Measurements from ENCODE around the gene ODF2. TPM values are rescaled to one million over a fixed set of nuclear protein-coding genes. Genes with fewer than 3 reads are reported as not detected.

The ODF2 gene
- total and polyA plus RNA-seq, 10 of the 15 experiments (the other 5 are each of a cell fraction or from before 2014, with no cell fraction given) = 8.7 to 65.1 (median 38.5) TPM

GRCh38 chr9:128495296-128495695 lies 39.5 kb downstream of the ODF2 start (continued):
- no peak for TF ChIP-seq ZBTB40 (IDR thresholded peaks at IDR 0.05; ENCODE audit: borderline replicate concordance)
- no peak for TF ChIP-seq SREBF1 (IDR thresholded peaks at IDR 0.05; ENCODE audit: low read length)
- no peak for TF ChIP-seq CHD1 (IDR thresholded peaks at IDR 0.05; ENCODE audit: low read depth, low read length)
- no peak for TF ChIP-seq TCF7 (IDR thresholded peaks at IDR 0.05; ENCODE audit: borderline replicate concordance)

DNA sequence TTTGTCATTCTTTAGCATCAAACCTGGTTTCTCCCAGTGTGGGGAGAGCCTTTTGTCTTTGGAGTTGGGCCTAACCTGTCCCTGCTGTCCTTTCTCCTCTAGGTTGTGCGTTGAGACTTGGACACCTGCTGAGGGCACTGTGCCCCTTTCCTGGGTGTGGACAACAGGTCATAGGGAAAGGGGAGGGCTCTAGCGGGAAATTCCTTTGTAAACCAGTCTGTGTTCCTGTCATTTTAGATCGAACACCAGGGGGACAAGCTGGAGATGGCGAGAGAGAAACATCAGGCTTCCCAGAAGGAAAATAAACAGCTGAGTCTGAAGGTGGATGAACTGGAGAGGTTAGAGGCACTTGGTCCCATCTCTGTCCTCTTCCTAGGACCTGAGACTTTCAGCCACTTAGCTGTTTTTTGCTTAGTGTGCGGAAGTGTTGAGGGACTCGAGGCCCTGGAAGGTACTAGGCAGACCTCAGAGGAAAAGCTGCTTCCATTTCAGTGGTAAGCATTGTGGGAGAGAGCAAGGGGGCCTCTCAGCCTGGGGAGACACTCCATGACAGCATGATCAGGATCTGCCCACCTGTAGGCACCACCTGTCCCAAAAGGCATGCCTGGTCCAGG lies 40.1 kb downstream of the ODF2 start:
- ChIA-PET SMC1A (ENCODE audit: uncharacterized antibody, unreplicated experiment) (no interaction called here), CTCF (interaction anchor here (0.7 to 3.0 kb wide), 2 partner anchors 11 to 57 kb away, joined by 3 to 8 read pairs; no protein-coding TSS in a partner anchor), RAD21 (ENCODE audit: unreplicated experiment) (no interaction called here), POLR2A (interaction anchor here (0.8 kb wide), 1 partner anchor 9 kb away, joined by 3 read pairs; the partner anchor contains the start of gene GLE1)
- Histone ChIP-seq H3K4me2 (ENCODE audit: control insufficient read depth, insufficient read depth) (no peak overlapping the region), H4K20me1 (ENCODE audit: control insufficient read depth, insufficient read depth) (no peaks in the 10 kb centered on the region), H3K36me3 (ENCODE audit: control insufficient read depth in 2 of 2, insufficient read depth in 2 of 2, low read length in 1 of 2) (peaks cover 28 to 39% of the 10 kb centered on the region in 2 experiments), H3K9me3 (replicated peaks; ENCODE audit: control insufficient read depth, insufficient read depth, low read length) (no peaks in the 10 kb centered on the region), H2AFZ (ENCODE audit: control insufficient read depth, low read depth, low read length) (no peak overlapping the region), H3K4me1 (ENCODE audit: control insufficient read depth, insufficient read depth, low read length) (no peaks in the 10 kb centered on the region), H3K4me3 (no peak overlapping the region), H3K27me3 (replicated peaks in 1 of 2; ENCODE audit: control insufficient read depth in 2 of 2, insufficient read depth in 2 of 2, low read length in 1 of 2) (no peaks in the 10 kb centered on the region), H3K9ac (ENCODE audit: control insufficient read depth, insufficient read depth, low read length) (no peak overlapping the region), H3K27ac (ENCODE audit: control insufficient read depth, insufficient read depth) (no peak overlapping the region), H3K79me2 (ENCODE audit: control insufficient read depth, insufficient read depth, low read length) (no peaks in the 10 kb centered on the region)
- 87% methylated on average over 6 of the region's 6 CpGs for WGBS (ENCODE audit: insufficient coverage, insufficient replicate concordance, low lambda C conversion rate, missing lambda C conversion rate)
- no TSS peak for BruUV-seq (replicated peaks)
- ATAC-seq = no peak
- in situ Hi-C loops (cut with MboI) = no loop called here
- intact Hi-C loops (cut with micrococcal nuclease; ENCODE audit: unreplicated experiment) = no loop called here
- no peak for FAIRE-seq
- DNase-seq (ENCODE audit: low read depth, low spot score) = no peak
- TF ChIP-seq ZNF24 (IDR thresholded peaks at IDR 0.05) = no peak
- no peak for TF ChIP-seq RB1 (IDR thresholded peaks at IDR 0.05; ENCODE audit: borderline replicate concordance)
- no peak for TF ChIP-seq BMI1 (IDR thresholded peaks at IDR 0.05; ENCODE audit: borderline replicate concordance)
- no peak for TF ChIP-seq YY1 (IDR thresholded peaks at IDR 0.05; ENCODE audit: low read depth, low read length)
- no peak for TF ChIP-seq FOS (IDR thresholded peaks at IDR 0.05; ENCODE audit: borderline replicate concordance, extremely low read depth, insufficient read length)
- TF ChIP-seq SMAD1 (IDR thresholded peaks at IDR 0.05; ENCODE audit: low read depth, partially characterized antibody) = no peak
- TF ChIP-seq, protein P1, sequence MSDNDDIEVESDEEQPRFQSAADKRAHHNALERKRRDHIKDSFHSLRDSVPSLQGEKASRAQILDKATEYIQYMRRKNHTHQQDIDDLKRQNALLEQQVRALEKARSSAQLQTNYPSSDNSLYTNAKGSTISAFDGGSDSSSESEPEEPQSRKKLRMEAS (IDR thresholded peaks at IDR 0.05; ENCODE audit: low read depth, low read length) = no peak
- TF ChIP-seq CHD2 (IDR thresholded peaks at IDR 0.05; ENCODE audit: borderline replicate concordance, low read depth, low read length) = no peak
- TF ChIP-seq KAT2A (conservative IDR thresholded peaks at IDR 0.05; ENCODE audit: control insufficient read depth, low read depth, low read length) = no peak
- TF ChIP-seq ASH2L (IDR thresholded peaks at IDR 0.05; ENCODE audit: borderline replicate concordance, low read depth) = no peak
- no peak for TF ChIP-seq MEF2B (IDR thresholded peaks at IDR 0.05; ENCODE audit: partially characterized antibody, poor library complexity, severe bottlenecking)
- no peak for TF ChIP-seq IRF4 (IDR thresholded peaks at IDR 0.05; ENCODE audit: low read depth, low read length)
- no peak for TF ChIP-seq BCL3 (IDR thresholded peaks at IDR 0.05; ENCODE audit: borderline replicate concordance, insufficient read depth, low read depth, low read length, poor library complexity, severe bottlenecking)
- no peak for TF ChIP-seq SPI1 (IDR thresholded peaks at IDR 0.05; ENCODE audit: borderline replicate concordance, insufficient read depth, low read depth, low read length)
